Smooth muscle cell (in vitro differentiated cells): Measurements from ENCODE around the gene PIM3. TPM values are rescaled to one million over a fixed set of nuclear protein-coding genes. Genes with fewer than 3 reads are reported as not detected.

Experiments used
- DNase-seq: peaks from one replicate; lab custom pipeline; 2025; ENCODE audit not compliant: unreplicated experiment; lab: John Stamatoyannopoulos, UW
- H2AFZ ChIP-seq: fragments of 200-600 bp; sonication (generic); 2 replicates; pipeline ENCODE4 v1.6.0; 2016; ENCODE audit warnings: antibody characterized with exemption, low read depth, mild to moderate bottlenecking
- H3F3A ChIP-seq: fragments of 200-600 bp; sonication (generic); 2 replicates; pipeline ENCODE4 v1.6.0; 2017; ENCODE audit warnings: antibody characterized with exemption, low read depth
- H3K27ac ChIP-seq: fragments of 200-600 bp; sonication (generic); 2 replicates; pipeline ENCODE4 v1.5.1; 2016; ENCODE audit warnings: low read depth, mild to moderate bottlenecking
- H3K27me3 ChIP-seq: fragments of 200-600 bp; sonication (generic); 2 replicates; pipeline ENCODE4 v1.6.1; 2016; ENCODE audit warnings: low read depth, mild to moderate bottlenecking
- H3K36me3 ChIP-seq: fragments of 200-600 bp; sonication (generic); 2 replicates; pipeline ENCODE4 v1.5.1; 2016; ENCODE audit warnings: low read depth
- H3K4me1 ChIP-seq: fragments of 200-600 bp; sonication (generic); 2 replicates; pipeline ENCODE4 v1.5.1; 2016; ENCODE audit warnings: low read depth
- H3K4me2 ChIP-seq: fragments of 200-600 bp; sonication (generic); 2 replicates; pipeline ENCODE4 v1.6.0; 2016; ENCODE audit warnings: mild to moderate bottlenecking
- H3K4me3 ChIP-seq: fragments of 200-600 bp; sonication (generic); 2 replicates; pipeline ENCODE4 v1.5.1; 2016; ENCODE audit warnings: mild to moderate bottlenecking
- H3K79me2 ChIP-seq: fragments of 200-600 bp; sonication (generic); 2 replicates; pipeline ENCODE4 v1.6.0; 2016; ENCODE audit warnings: low read depth, mild to moderate bottlenecking
- H3K9ac ChIP-seq: fragments of 200-600 bp; sonication (generic); 2 replicates; pipeline ENCODE4 v1.6.0; 2016; ENCODE audit warnings: low read depth
- H3K9me3 ChIP-seq: fragments of 200-600 bp; sonication (generic); replicated peaks from 2 replicates; pipeline ENCODE4 v1.5.1; 2016; ENCODE audit warnings: low read depth
- H4K20me1 ChIP-seq: fragments of 200-600 bp; sonication (generic); 2 replicates; pipeline ENCODE4 v1.6.0; 2016; ENCODE audit warnings: low read depth
- CTCF ChIP-seq: fragments of 200-600 bp; sonication (generic); IDR thresholded peaks from 2 replicates; pipeline ENCODE4 v1.5.1; 2017; ENCODE audit warnings: borderline replicate concordance, mild to moderate bottlenecking, antibody characterized with exemption; ENCODE audit not compliant: insufficient read depth, poor library complexity, severe bottlenecking
- WGBS: methylation state at CpG from one replicate; pipeline ENCODE4 v1.1.7; 2016; ENCODE audit warnings: low lambda C conversion rate; 5-methylcytosine and 5-hydroxymethylcytosine counted together
- polyA plus RNA-seq: library from polyadenylated mRNA; unstranded; fragments of >200 nt; fragmentation: Nextera tagmentation; extraction: Ambion mirVana; gene quantifications from 2 replicates; pipeline ENCODE4 v1.2.1, GENCODE V29; 2016
- total RNA-seq: library from RNA; depleted of rRNA; stranded (reverse); fragments of >200 nt; gene quantifications from 2 replicates; pipeline ENCODE4 v1.2.3, GENCODE V29; 2014

Gene PIM3
- total and polyA plus RNA-seq, 2 experiments from 2014 or later, result 19.1 to 43.3 TPM

- H3K27ac ChIP-seq, result no peak overlapping the region
- H3K79me2 ChIP-seq, result peaks cover 11% of the 10 kb centered on the region
- DNase-seq, result no peak
- no peaks in the 10 kb centered on the region for H3K9me3 ChIP-seq
- H3K4me3 ChIP-seq, result no peak overlapping the region
- WGBS, result 89% methylated on average over 20 of the region's 20 CpGs
- H3K4me1 ChIP-seq, result peaks cover 1% of the 10 kb centered on the region
- no peaks in the 10 kb centered on the region for H3F3A ChIP-seq
- H4K20me1 ChIP-seq, result peaks cover 12% of the 10 kb centered on the region
- no peak overlapping the region for H3K9ac ChIP-seq
- H2AFZ ChIP-seq, result no peak overlapping the region
- no peak for TF ChIP-seq CTCF
- H3K4me2 ChIP-seq, result no peak overlapping the region
- H3K36me3 ChIP-seq, result no peaks in the 10 kb centered on the region
- H3K27me3 ChIP-seq, result no peaks in the 10 kb centered on the region
These were observed 3.4 kb upstream of the PIM3 start for GRCh38 chr22:49956914-49957825.

DNA sequence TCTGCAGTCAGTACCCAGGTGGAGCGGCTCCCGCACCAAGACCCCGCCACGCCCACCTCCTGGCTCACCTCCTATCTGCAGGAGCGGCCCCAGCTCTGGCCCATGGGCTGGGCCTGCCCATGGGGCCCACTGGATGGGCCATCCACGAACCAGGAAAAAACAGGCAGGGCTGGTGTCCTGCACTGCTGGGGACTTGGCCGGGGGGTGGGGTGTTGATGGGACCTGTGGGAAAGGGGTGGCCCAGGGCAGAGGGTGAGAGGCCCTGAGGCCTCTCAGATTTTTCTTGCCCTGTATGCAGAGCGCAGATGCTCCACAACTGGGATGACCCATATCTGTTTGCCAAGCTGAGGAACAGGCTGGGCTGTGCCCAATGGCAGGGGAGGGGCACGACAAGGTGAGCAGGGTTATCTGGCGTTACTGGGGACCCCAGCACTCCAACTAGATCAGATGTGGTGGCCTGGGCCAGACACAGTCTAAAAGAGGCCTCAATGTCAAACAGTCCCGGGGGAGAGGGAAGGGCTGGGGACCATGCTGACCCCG, 2.7 kb upstream of the PIM3 start:
- H3K36me3 ChIP-seq, result no peaks in the 10 kb centered on the region
- TF ChIP-seq CTCF, result no peak
- H2AFZ ChIP-seq, result no peak overlapping the region
- H3F3A ChIP-seq, result no peaks in the 10 kb centered on the region
- H3K27me3 ChIP-seq, result no peaks in the 10 kb centered on the region
- H3K4me2 ChIP-seq, result no peak overlapping the region
- H3K4me1 ChIP-seq, result peaks cover 5% of the 10 kb centered on the region
- H3K4me3 ChIP-seq, result no peak overlapping the region
- H3K79me2 ChIP-seq, result peaks cover 18% of the 10 kb centered on the region
- H3K9me3 ChIP-seq, result no peaks in the 10 kb centered on the region
- peaks cover 16% of the 10 kb centered on the region for H4K20me1 ChIP-seq
- no peak for DNase-seq
- WGBS, result 86% methylated on average over 11 of the region's 12 CpGs
- no peak overlapping the region for H3K9ac ChIP-seq
- no peak overlapping the region for H3K27ac ChIP-seq

GRCh38 chr22:49958366-49958921, 2.1 kb upstream of the PIM3 start:
- Histone ChIP-seq H3K4me2 (no peak overlapping the region), H3K9ac (no peak overlapping the region), H3K27ac (no peak overlapping the region), H4K20me1 (peaks cover 21% of the 10 kb centered on the region), H3K36me3 (no peaks in the 10 kb centered on the region), H3K4me3 (no peak overlapping the region), H3F3A (no peaks in the 10 kb centered on the region), H3K79me2 (peaks cover 23% of the 10 kb centered on the region), H3K27me3 (no peaks in the 10 kb centered on the region), H2AFZ (no peak overlapping the region), H3K9me3 (no peaks in the 10 kb centered on the region), H3K4me1 (peaks cover 8% of the 10 kb centered on the region)
- WGBS, result 88% methylated on average over 16 of the region's 16 CpGs
- DNase-seq, result no peak
- TF ChIP-seq CTCF, result no peak
